HCT116 (cell line): ENCODE results near the gene CENPH.

Experiments used
- ATF3 ChIP-seq: IDR thresholded peaks from 2 replicates; pipeline ENCODE4 v1.6.1; 2012
- CTCF ChIP-seq, 3 experiments: fragments of 200-600 bp in 1 of 3; sonication (generic) in 1 of 3; IDR thresholded peaks in 2 of 3; conservative IDR thresholded peaks in 1 of 3; 2 replicates each; pipeline ENCODE4 v1.5.1; 2012 to 2017; ENCODE audit warnings: low read depth in 2 of 3, low read length in 2 of 3, antibody characterized with exemption in 1 of 3, borderline replicate concordance in 1 of 3, control low read depth in 1 of 3, mild to moderate bottlenecking in 1 of 3, mixed read lengths in 1 of 3, mixed run types in 1 of 3, moderate library complexity in 1 of 3; ENCODE audit not compliant: insufficient read depth in 1 of 3
- ELF1 ChIP-seq: IDR thresholded peaks from 2 replicates; pipeline ENCODE4 v1.6.1; 2012; ENCODE audit warnings: low read depth, borderline replicate concordance
- EZH2phosphoT487 ChIP-seq: fragments of 200-600 bp; IDR thresholded peaks from 2 replicates; pipeline ENCODE4 v1.6.1; 2018; ENCODE audit warnings: antibody characterized with exemption, borderline replicate concordance
- FOSL1 ChIP-seq: IDR thresholded peaks from 2 replicates; pipeline ENCODE4 v1.6.1; 2012; ENCODE audit warnings: low read depth
- POLR2A ChIP-seq: IDR thresholded peaks from 2 replicates; pipeline ENCODE4 v1.7.0; 2011; ENCODE audit warnings: borderline replicate concordance; ENCODE audit not compliant: insufficient read depth, insufficient read length; ENCODE audit errors: extremely low read depth
- POLR2AphosphoS5 ChIP-seq: IDR thresholded peaks from 2 replicates; pipeline ENCODE4 v1.6.1; 2011; ENCODE audit warnings: mild to moderate bottlenecking, low read depth, low read length, moderate library complexity
- REST ChIP-seq: IDR thresholded peaks from 2 replicates; pipeline ENCODE4 v1.6.1; 2012; ENCODE audit warnings: low read depth
- SIN3A ChIP-seq: IDR thresholded peaks from 2 replicates; pipeline ENCODE4 v1.6.1; 2012; ENCODE audit warnings: low read depth
- SP1 ChIP-seq: IDR thresholded peaks from 2 replicates; pipeline ENCODE4 v1.6.1; 2012; ENCODE audit warnings: low read depth
- YY1 ChIP-seq: IDR thresholded peaks from 2 replicates; pipeline ENCODE4 v1.6.1; 2011; ENCODE audit warnings: low read length, low read depth, moderate library complexity, mild to moderate bottlenecking; ENCODE audit not compliant: insufficient replicate concordance; ENCODE audit errors: extremely low read depth
- ZFX ChIP-seq: fragments of 450-650 bp; IDR thresholded peaks from 2 replicates; pipeline ENCODE4 v1.6.1; 2017
- ZNF274 ChIP-seq: fragments of 200-500 bp; sonication (Bioruptor generic); IDR thresholded peaks from 2 replicates; pipeline ENCODE4 v1.6.1; 2014; ENCODE audit warnings: mild to moderate bottlenecking, low read depth, low read length, inconsistent platforms

- TF ChIP-seq CTCF (IDR thresholded peaks at IDR 0.05 in 2 of 3, conservative IDR thresholded peaks at IDR 0.05 in 1 of 3; ENCODE audit: borderline replicate concordance in 1 of 3, insufficient read depth in 1 of 3, low read depth in 2 of 3, low read length in 2 of 3) (no peak), POLR2AphosphoS5 (no peak), REST (no peak), ZFX (no peak), FOSL1 (no peak), POLR2A (no peak), ATF3 (no peak), ELF1 (no peak), YY1 (no peak), ZNF274 (no peak), SIN3A (no peak), SP1 (no peak), EZH2phosphoT487 (no peak)
These were observed 40.8 kb downstream of the CENPH start for GRCh38 chr5:69230181-69230580.
